OCI-LY7 (cell line): Measurements from ENCODE around the gene FUBP3. TPM values are rescaled to one million over a fixed set of nuclear protein-coding genes. Genes with fewer than 3 reads are reported as not detected.

Experiments
- BruUV-seq: library from RNA; stranded (reverse); fragments of 400-500 nt; replicated peaks from 2 replicates; lab custom pipeline; 2021; lab: Mats Ljungman, UMichigan
- CTCF ChIA-PET: fragments of 300-600 bp; sonication (Branson Sonifier 250); formaldehyde crosslinking; loops from one replicate; lab custom pipeline; 2022; ENCODE audit warnings: antibody characterized with exemption; ENCODE audit not compliant: unreplicated experiment; lab: Charles Lee
- POLR2A ChIA-PET: fragments of 300-600 bp; sonication (Branson Sonifier 250); formaldehyde crosslinking; loops from one replicate; lab custom pipeline; 2022; ENCODE audit warnings: antibody characterized with exemption; lab: Charles Lee
- DNase-seq: peaks from one replicate; pipeline ENCODE4 v3.0.0-alpha.2; 2015; ENCODE audit warnings: low spot score
- H2AFZ ChIP-seq: fragments of 200-600 bp; sonication (generic), shearing (Covaris generic); 2 replicates; pipeline ENCODE4 v1.6.1; 2014; ENCODE audit warnings: mild to moderate bottlenecking, antibody characterized with exemption, low read length, moderate library complexity
- H3K27ac ChIP-seq: fragments of 200-600 bp; sonication (generic); 2 replicates; pipeline ENCODE4 v1.5.1; 2014; ENCODE audit warnings: mixed run types, low read depth, mild to moderate bottlenecking, moderate library complexity, low read length, inconsistent platforms; ENCODE audit not compliant: poor library complexity, severe bottlenecking
- H3K36me3 ChIP-seq: fragments of 200-600 bp; sonication (generic); 2 replicates; pipeline ENCODE4 v1.6.1; 2014; ENCODE audit warnings: mild to moderate bottlenecking, antibody characterized with exemption, low read length, moderate library complexity, mixed read lengths; ENCODE audit not compliant: insufficient read depth
- H3K4me1 ChIP-seq: fragments of 200-600 bp; sonication (generic); 2 replicates; pipeline ENCODE4 v1.5.1; 2014; ENCODE audit warnings: mild to moderate bottlenecking, low read length; ENCODE audit not compliant: insufficient read depth, poor library complexity, severe bottlenecking
- H3K4me2 ChIP-seq: fragments of 200-600 bp; sonication (generic); 2 replicates; pipeline ENCODE4 v1.6.1; 2014; ENCODE audit warnings: mild to moderate bottlenecking, low read length
- H3K4me3 ChIP-seq: fragments of 200-600 bp; sonication (generic); 2 replicates; pipeline ENCODE4 v1.5.1; 2014; ENCODE audit warnings: mild to moderate bottlenecking, low read depth, low read length; ENCODE audit not compliant: poor library complexity, severe bottlenecking
- H3K79me2 ChIP-seq: fragments of 200-600 bp; sonication (generic); 2 replicates; pipeline ENCODE4 v1.6.1; 2016; ENCODE audit warnings: low read depth, mild to moderate bottlenecking, low read length, moderate library complexity, mixed read lengths; ENCODE audit not compliant: insufficient read depth
- H3K9me2 ChIP-seq: fragments of 200-600 bp; sonication (generic); 2 replicates; pipeline ENCODE4 v1.6.1; 2016; ENCODE audit warnings: mild to moderate bottlenecking, low read length, mixed read lengths; ENCODE audit not compliant: insufficient read depth
- H3K9me3 ChIP-seq: fragments of 200-600 bp; sonication (generic); 2 replicates; pipeline ENCODE4 v1.6.1; 2014; ENCODE audit warnings: mild to moderate bottlenecking, mixed run types, low read length, mixed read lengths
- H4K20me1 ChIP-seq: fragments of 200-600 bp; sonication (generic); 2 replicates; pipeline ENCODE4 v1.6.1; 2014; ENCODE audit warnings: mild to moderate bottlenecking, antibody characterized with exemption, low read length, moderate library complexity, mixed read lengths; ENCODE audit not compliant: insufficient read depth
- EZH2phosphoT487 ChIP-seq: fragments of 200-600 bp; sonication (generic); IDR thresholded peaks from 2 replicates; pipeline ENCODE4 v1.6.1; 2018; ENCODE audit warnings: low read depth, borderline replicate concordance, mild to moderate bottlenecking, mixed run types, antibody characterized with exemption, low read length, moderate library complexity, mixed read lengths
- intact Hi-C: fragments of 100-400 bp; cut with micrococcal nuclease; formaldehyde crosslinking; loops from one replicate; pipeline ENCODE4 v1.10.0; 2022; ENCODE audit not compliant: unreplicated experiment
- total RNA-seq, 2 experiments: library from RNA; depleted of rRNA in 1 of 2; stranded (reverse); fragments of >200 nt in 1 of 2; shearing (Covaris generic) in 1 of 2; gene quantifications; 2 replicates each; pipeline ENCODE4 v1.2.3, GENCODE V29; 2014 to 2022
- TF ChIP-seq, protein P1 (sequence below): fragments of 200-600 bp; sonication (generic); conservative IDR thresholded peaks from 2 replicates; pipeline ENCODE4 v1.5.1; 2014; ENCODE audit warnings: mild to moderate bottlenecking, antibody characterized with exemption, low read length, moderate library complexity, mixed read lengths

Gene FUBP3
- total RNA-seq, 2 experiments from 2014 or later: 62.3 to 78.3 TPM

DNA sequence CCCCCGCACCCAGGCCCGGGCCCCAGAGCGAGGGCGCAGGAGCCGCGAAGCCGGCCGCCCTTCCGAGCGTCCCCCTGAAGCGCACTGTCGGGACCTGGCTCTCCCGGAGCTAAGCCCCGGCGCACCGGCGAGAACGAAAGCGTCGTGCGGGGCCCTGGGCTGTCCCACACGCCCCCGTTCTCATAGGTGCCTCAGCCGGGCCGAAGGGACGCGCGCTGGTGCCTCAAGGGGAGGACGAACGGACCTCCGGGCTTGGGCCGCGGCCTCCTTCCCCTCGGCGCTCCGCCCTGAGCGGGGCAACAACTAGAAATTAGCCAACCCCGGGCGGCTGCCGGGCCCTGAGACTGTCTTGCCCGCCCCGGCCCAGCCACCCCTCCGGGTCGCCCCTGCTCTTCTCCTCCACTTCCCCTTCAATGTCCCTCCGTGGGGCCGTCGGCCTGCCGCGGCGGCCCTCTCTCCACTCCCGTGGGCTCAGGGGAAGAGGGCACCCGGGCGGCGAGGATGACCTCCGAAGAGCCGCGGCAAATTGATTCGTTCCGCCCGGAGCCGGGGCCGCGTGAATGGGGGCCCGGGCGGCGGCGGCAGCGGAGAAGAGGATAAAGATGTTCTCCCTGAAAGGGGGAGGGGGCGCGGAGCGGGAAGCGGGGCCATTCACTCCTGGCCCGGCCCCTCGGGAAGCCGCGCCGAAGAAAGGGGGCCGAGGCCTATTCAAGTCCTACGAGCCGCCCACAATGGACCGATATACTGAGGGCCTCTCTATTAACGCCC, 81.5 kb downstream of the FUBP3 start:
- Histone ChIP-seq H2AFZ (no peak overlapping the region), H3K9me3 (no peaks in the 10 kb centered on the region), H3K9me2 (no peaks in the 10 kb centered on the region), H3K4me2 (no peak overlapping the region), H3K79me2 (no peaks in the 10 kb centered on the region), H4K20me1 (no peaks in the 10 kb centered on the region; the same call in 1 of the 2 replicates), H3K4me1 (no peaks in the 10 kb centered on the region), H3K27ac (no peak overlapping the region), H3K36me3 (no peaks in the 10 kb centered on the region), H3K4me3 (no peak overlapping the region)
- no peak for TF ChIP-seq EZH2phosphoT487
- TF ChIP-seq, protein P1, sequence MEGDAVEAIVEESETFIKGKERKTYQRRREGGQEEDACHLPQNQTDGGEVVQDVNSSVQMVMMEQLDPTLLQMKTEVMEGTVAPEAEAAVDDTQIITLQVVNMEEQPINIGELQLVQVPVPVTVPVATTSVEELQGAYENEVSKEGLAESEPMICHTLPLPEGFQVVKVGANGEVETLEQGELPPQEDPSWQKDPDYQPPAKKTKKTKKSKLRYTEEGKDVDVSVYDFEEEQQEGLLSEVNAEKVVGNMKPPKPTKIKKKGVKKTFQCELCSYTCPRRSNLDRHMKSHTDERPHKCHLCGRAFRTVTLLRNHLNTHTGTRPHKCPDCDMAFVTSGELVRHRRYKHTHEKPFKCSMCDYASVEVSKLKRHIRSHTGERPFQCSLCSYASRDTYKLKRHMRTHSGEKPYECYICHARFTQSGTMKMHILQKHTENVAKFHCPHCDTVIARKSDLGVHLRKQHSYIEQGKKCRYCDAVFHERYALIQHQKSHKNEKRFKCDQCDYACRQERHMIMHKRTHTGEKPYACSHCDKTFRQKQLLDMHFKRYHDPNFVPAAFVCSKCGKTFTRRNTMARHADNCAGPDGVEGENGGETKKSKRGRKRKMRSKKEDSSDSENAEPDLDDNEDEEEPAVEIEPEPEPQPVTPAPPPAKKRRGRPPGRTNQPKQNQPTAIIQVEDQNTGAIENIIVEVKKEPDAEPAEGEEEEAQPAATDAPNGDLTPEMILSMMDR: no peak
- ChIA-PET POLR2A (no interaction called here), CTCF (no interaction called here)
- no TSS peak for BruUV-seq
- no peak for DNase-seq
- intact Hi-C loops: no loop called here

DNA sequence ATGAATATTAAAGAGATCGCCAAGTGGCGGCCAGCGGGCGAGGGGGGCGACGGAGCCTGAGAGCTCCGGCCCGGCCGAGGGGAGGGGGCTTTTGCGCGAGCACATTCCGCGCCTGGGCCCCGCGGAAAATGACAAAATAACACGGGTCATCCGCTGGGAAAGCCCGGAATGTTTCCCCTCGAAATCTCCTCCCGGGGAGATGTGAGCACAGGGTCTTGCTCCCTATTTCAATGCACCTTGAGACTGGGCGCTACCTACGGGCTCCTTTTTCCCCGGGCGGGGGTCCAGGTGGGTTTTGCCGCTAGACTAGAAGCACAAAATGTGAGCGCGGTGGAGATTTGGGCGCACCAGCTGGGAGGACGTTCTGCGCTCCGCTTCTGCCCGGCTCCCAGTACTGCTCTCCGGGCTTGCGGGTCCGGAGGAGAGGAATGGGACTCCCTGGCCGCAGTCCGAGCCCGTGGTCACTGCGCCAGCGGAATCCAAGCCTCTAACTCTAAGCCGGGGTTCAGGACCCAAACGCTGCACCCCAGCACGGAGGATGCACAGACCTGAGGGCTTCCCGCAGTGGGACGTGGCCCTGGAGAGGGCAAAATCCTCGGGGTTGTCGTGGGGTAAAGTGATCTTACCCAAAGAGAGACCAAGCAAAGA, 82.2 kb downstream of the FUBP3 start:
- Histone ChIP-seq H3K4me2 (no peak overlapping the region), H2AFZ (no peak overlapping the region), H3K9me2 (no peaks in the 10 kb centered on the region), H3K79me2 (no peaks in the 10 kb centered on the region), H3K4me1 (no peaks in the 10 kb centered on the region), H4K20me1 (no peaks in the 10 kb centered on the region; the same call in 1 of the 2 replicates), H3K36me3 (no peaks in the 10 kb centered on the region), H3K9me3 (no peaks in the 10 kb centered on the region), H3K4me3 (no peak overlapping the region), H3K27ac (no peak overlapping the region)
- no peak for TF ChIP-seq EZH2phosphoT487
- TF ChIP-seq, protein P1: no peak
- no peak for DNase-seq
- BruUV-seq: no TSS peak
- CTCF ChIA-PET: no interaction called here
- intact Hi-C loops: no loop called here
- POLR2A ChIA-PET: no interaction called here
